Body of pancreas (tissue), 4 donors: Measurements from ENCODE around the gene RAB9A.
"Not testable (repeated sequence)": the region's sequence is repeated elsewhere in the genome, so short reads cannot be mapped to it uniquely, and the experiment has no call there.

Source experiments
- CTCF ChIP-seq, 7 experiments: fragments of 450-650 bp in 4 of 7; fragments of 200-600 bp in 3 of 7; sonication (generic) in 3 of 7; IDR thresholded peaks; one replicate each; pipeline ENCODE4 v1.5.1; 2016 to 2019; ENCODE audit warnings: antibody characterized with exemption in 7 of 7
- POLR2A ChIP-seq, 3 donors: fragments of 450-650 bp; IDR thresholded peaks; one replicate each; pipeline ENCODE4 v1.6.1; 2016; ENCODE audit warnings: antibody characterized with exemption in 3 of 3, mild to moderate bottlenecking in 2 of 3

- not testable (repeated sequence) for TF ChIP-seq POLR2A, CTCF (IDR thresholded peaks at IDR 0.05)
Measured at GRCh38 chrX:13669755-13670154, 19.2 kb upstream of the RAB9A start.
